UCSD-AML1 (cell line): ENCODE results near the gene CXorf58.
"Not testable (repeated sequence)": the region's sequence is repeated elsewhere in the genome, so short reads cannot be mapped to it uniquely, and the experiment has no call there.

Source experiments
- DNase-seq: peaks from one replicate; lab custom pipeline; 2025; ENCODE audit not compliant: unreplicated experiment; lab: John Stamatoyannopoulos, UW

Gene CXorf58

DNA sequence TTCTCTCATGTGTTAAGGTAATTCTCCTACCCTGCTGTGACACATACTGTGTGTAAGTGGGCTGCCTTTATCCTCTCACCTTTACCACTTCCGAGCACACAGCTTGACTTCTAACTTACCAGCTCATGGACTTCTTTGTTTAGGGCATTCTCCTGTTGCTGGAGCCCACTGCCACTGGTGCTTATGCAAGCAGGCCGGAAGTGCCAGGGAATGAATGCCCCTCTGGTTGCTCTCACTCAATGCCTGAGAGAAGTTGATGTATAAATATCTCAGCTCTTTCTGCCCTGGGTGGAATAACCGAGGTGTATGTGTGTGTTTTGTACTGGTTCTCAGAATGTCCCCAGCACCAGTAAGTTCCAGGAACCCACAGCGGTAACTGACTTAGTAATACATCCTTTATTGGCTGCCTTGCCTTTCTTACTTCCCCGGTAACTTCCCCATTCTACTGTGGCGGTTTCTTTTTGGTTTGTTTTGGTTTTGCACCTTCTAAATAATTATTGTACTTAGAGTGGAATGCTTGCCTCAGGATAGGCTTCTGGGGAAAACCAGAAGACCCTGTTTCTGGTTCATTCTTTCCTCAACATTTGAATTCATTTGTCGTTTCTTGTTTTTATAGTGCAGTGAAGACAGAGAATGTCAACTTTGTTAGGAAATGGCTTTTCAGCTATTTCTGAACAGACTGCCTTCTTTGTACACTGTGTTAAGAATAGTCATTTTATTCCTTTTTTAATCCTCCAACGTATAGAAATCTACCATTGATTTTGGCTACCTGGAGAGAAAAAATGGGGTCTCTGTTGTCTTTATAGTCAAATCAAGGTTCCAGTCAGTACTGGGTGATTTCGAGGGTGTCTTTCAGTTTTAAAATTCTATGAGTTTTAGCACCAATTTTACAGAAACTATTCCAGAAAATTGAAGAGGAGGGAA, 45.4 kb downstream of the CXorf58 start:
- peak; percentile 44 for DNase-seq

DNA sequence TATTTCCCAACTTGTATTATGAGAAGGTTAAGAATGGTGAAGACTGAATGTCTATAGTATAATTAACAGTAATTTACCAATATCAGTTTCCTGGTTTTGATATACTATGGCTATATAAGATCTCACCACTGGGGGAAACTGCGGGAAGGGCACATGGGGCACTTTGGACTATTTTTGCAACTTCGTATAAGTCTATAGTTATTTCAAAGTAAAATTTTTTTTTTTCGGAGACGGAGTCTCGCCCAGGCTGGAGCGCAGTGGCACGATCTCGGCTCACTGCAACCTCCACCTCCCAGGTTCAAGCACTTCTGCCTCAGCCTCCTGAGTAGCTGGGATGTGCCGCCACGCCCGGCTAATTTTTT, 46.1 kb downstream of the CXorf58 start:
- DNase-seq: no peak

DNA sequence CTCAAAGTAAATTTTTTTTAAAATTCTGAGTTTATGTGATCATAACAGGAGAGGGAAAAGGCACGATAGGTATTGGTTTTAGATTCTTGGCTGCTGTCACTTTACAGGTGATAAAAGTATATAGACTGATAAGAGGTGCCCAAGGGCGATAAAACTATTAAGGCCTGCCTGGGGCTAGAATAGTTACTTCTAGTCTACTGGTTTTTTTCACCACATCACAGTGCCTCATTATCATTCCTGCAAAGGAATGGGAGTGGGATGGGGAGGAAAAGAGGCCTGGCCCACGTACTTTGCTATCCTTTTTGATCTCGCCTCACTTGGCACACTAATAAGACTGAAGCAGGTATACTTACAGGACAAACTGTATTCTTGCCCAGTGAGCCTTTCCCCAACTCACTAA, 46.6 kb downstream of the CXorf58 start:
- no peak for DNase-seq

DNA sequence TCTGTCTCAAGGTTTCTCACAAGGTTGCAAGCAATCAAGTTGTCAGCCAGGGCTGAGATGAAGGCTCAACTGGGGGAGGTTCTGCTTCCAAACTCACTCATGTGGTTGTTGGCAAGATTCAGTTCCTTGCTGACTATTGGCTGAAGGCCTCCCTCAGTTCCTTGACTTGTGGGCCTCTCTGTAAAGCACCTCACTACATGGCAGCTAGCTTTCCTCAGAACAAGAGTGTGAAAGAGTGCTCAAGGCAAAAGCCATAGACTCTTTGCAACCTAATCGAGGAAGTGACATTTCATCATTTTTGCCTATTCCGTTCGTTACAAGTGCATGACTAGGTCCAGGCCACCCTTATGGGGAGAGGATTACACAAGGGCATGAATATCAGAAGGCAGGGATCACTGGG, 52.0 kb downstream of the CXorf58 start:
- no peak for DNase-seq

DNA sequence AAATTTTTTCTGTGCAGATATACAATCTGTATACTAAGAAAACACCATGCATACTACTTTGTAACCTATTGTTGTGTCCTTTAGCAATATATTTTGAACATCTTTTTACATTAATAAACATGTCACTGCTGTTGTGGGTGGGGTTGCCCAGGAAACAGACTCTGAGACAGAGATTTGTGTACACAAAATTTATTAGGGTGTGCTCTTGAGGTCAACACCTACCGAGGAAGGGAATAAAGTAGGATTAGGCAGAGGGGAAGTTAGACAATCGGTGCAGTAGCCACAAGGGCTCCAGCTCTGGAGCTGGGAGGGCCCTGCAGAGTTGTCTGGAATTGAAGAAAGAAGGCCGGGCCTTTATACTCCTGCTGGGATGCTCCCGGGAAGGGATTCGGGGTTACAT, 56.4 kb downstream of the CXorf58 start:
- no peak for DNase-seq

DNA sequence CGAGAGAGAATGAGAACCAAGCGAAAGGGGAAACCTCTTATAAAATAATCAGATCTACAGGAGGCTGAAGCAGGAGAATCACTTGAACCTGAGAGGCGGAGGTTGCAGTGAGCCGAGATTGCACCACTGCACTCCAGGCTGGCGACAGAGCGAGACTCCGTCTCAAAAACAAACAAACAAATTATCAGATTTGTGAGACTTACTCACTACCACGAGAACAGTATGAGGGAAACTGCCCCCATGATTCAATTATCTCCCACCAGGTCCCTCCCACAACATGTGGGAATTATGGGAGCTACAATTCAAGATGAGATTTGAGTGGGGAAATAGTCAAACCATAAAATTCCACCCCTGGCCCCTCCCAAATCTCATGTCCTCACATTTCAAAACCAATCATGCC, 57.8 kb downstream of the CXorf58 start:
- not testable (repeated sequence) for DNase-seq

DNA sequence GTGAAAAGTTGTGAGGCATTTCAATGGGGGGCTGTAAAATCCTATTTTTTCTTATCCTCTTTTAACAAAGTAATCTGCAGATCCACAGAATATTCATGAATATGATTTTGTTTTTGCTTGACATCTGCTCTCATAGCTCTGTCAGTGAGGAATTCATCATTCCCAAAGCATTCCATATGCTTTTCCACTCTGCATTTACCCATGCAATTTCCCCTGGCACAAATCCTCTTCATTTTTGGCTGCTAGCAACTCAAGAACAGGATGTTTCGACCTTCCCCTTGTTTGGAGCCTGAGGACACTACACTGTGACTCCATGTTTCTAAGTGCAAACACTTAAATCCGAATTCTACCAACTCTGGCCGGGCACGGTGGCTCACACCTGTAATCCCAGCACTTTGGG, 70.7 kb downstream of the CXorf58 start:
- DNase-seq: no peak

DNA sequence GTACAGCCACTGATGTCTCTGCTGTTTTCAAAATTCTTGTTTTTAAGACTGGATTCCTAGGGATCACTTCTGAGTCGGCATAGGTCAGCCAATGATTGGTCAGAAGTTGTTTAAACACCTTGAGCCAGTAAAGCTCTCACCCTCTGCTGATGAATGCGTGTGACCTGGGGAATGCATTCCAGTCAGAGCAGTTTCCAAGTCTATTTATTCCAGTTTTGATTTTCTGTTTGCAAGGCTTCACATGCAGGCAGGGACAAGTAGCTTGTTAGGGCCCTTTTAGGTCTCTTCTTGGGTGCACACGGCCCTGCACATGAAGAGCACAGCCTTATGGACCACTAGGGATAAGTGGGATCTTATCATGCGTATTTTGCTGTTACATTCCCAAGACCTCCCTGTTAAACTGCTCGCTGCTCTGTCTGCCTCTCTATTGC, 72.2 kb downstream of the CXorf58 start:
- no peak for DNase-seq

DNA sequence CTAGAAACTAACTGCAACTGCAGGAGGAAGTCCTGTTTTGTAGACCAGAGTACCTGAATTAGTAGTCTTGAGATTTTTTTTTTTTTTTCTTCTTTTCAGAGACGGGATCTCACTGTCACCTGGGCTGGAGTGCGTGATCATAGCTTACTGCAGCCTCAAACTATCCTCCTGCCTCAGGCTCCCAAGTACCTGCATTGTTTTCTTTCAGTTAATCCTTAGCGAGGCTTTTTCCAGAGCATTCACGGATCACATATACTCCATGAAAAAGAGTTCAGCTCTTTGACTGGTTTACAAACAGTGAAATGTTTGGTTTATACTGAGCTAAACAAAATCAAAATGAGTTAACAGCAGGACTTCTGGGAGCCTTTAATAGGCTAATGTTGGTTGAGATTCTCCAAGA, 73.4 kb downstream of the CXorf58 start:
- DNase-seq: no peak

DNA sequence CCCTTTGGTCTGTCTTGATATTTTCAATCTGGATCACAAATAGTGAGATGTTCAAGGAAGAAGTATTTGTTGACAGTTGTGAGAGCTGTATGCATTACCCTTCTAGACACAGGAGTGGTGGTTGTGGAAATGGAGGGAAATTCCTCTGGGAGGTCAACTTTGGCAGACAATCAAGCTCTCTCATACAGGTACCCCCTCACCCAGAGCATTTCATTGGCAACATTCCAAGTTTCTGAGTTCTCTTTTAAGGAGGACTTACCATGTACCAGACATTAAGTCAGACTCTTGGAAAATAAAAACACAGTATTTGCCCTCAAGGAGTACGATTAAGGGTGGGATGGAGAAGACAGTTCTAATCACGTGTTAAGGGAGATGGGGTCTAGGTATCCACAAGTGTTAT, 73.9 kb downstream of the CXorf58 start:
- DNase-seq: no peak

DNA sequence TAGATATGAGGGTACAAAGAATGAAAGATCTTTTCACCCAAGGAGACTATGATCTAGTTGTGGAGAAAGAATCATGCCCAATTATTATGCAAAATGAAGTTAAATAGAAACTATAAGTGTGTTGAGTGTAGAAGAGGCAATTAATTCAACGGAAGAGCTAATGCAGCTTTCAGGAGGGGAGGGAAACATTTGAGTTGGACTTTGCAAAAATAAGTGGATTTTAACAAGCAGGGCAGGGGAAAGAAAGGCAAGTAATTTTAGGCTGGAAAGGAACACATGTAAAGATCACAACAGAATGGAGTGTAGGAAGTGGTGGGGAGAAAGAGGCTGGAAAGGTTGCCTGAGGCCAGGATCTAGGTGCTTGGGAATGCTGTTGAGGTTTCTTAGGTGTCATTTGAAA, 75.1 kb downstream of the CXorf58 start:
- no peak for DNase-seq
